HG02571 (cell line): Measurements from ENCODE around the gene PAQR3.

ENCODE experiments used
- ATAC-seq: cut with Tn5 transposase; IDR thresholded peaks from one replicate; pipeline ENCODE4 v1.9.1; 2021; ENCODE audit warnings: mild to moderate bottlenecking, moderate library complexity; ENCODE audit not compliant: unreplicated experiment

Gene PAQR3

DNA sequence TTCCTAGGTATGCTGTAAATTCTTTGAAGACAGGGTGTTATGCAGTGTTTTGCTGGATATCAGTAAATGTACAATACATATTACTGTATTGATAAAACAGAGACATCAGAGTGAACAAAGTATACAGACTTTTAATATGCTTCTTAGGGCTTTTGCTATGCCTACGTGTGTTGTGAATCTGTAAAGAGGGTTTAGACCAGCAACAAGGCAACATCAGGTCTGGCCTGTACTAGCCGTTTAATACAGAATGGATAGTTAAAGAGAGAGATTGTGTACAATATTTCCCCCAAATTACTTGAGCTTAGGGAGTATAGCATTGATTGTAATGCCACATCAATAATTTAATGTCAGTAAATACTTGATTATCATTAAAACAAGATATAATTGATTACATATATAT is 75.2 kb downstream of the PAQR3 start:
- ATAC-seq, result peak; percentile 9

DNA sequence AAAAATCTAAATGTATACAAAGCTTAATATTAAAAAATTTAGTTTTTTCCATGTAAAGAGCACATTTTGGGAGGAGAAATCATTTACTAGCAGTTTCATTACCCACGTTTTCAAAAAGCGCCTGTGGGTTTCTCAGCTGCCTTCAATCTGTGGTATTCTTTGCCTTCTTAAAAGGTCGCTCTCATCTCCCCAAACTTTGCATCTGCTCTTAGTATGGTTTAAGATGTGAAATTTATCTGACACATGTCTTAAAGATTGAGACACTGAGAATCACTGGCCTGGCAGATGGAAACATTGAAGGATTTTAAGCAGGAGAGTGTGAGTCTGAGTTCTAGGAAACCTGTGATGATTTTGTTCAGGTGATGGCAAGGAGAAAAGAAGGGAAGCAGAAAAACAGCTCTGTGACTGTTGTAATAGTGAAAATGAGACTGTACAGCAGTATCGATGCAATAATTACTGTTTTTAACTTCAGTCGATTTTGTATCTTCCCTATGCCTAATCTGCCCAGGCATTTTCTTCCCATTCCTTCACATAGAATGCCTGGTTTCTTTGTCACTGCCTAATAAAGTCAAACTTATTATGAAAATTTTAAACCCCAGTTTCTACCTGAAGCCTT is 75.9 kb downstream of the PAQR3 start:
- peak; percentile 58 for ATAC-seq

DNA sequence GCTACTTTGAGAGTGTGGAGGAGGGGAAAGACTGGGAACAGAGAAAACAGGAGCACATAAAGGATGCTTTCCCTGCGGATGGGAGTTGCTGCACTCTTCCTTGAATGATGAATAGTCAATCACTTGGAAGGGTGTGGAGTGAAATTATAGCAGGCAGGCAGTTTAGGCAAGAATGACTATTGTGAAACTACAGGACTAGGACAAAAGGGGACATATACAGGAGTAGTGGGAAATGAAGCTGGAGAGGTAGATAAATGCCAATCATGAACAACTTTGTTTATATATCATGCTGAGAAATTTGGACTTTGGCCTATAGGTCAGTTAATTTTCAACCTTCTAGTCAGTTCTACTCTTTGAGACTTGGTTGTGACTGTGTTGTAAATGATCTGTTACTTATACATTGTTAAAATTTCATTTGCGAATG is 76.9 kb downstream of the PAQR3 start:
- no peak for ATAC-seq
